Fibroblast of the aortic adventitia (primary cell): ENCODE data around the gene KCNH3. TPM values are rescaled to one million over a fixed set of nuclear protein-coding genes. Genes with fewer than 3 reads are reported as not detected.

Experiments
- DNase-seq: peaks from one replicate; pipeline ENCODE4 v3.0.0-alpha.2; 2010; ENCODE audit warnings: low read depth
- H3K4me3 ChIP-seq: 2 replicates; pipeline ENCODE4 v1.5.1; 2011; ENCODE audit warnings: low read depth, mild to moderate bottlenecking, control low read depth, low read length, moderate library complexity
- total RNA-seq: library from RNA; depleted of rRNA; stranded (reverse); fragments of >200 nt; gene quantifications from 2 replicates; pipeline ENCODE4 v1.2.3, GENCODE V29; 2012; ENCODE audit warnings: low replicate concordance
- TF ChIP-seq, protein P1 (sequence below): IDR thresholded peaks from 2 replicates; pipeline ENCODE4 v1.5.1; 2011; ENCODE audit warnings: mild to moderate bottlenecking, low read length, control low read depth, inconsistent platforms; ENCODE audit not compliant: insufficient read depth

KCNH3 gene
- total RNA-seq, 1 donor = 0.18 TPM

DNA sequence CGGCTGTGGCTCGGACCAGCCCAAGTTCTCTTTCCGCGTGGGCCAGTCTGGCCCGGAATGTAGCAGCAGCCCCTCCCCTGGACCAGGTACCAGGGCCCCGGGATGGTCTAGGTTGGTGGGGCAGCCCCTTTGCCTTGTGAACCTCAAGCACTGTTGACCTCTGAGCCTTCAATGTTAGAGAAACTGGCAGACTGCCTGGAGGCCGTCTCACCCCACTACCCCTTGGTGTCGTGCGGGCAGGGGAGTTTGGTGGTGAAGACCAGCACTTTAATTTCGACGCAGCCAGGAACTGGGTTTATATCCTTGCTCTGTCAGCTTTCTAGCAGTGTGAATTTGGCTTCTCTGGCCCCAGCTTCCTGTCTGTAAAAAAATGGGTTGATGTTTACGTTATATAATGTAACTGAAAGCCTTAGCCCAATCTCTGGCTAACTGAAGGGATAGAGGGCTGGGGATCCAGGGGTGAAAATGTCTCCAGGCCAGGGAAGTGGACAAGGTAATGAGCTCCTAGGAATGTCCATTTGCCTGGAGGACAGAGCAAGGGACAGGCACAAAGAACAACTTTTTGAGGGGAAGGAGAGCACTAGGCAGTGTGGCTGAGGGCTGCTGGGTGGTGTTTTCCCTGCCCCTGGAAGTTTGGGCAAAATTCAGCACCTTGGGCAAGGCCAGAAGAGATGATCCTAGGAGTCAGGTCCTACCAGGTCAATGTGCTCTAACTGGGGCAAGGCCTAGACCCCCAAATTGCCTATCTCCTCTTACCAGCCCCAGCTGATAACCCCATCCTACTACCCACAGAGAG lies 17.8 kb downstream of the KCNH3 start:
- no peak for DNase-seq
- TF ChIP-seq, protein P1, sequence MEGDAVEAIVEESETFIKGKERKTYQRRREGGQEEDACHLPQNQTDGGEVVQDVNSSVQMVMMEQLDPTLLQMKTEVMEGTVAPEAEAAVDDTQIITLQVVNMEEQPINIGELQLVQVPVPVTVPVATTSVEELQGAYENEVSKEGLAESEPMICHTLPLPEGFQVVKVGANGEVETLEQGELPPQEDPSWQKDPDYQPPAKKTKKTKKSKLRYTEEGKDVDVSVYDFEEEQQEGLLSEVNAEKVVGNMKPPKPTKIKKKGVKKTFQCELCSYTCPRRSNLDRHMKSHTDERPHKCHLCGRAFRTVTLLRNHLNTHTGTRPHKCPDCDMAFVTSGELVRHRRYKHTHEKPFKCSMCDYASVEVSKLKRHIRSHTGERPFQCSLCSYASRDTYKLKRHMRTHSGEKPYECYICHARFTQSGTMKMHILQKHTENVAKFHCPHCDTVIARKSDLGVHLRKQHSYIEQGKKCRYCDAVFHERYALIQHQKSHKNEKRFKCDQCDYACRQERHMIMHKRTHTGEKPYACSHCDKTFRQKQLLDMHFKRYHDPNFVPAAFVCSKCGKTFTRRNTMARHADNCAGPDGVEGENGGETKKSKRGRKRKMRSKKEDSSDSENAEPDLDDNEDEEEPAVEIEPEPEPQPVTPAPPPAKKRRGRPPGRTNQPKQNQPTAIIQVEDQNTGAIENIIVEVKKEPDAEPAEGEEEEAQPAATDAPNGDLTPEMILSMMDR = no peak
- no peak overlapping the region for H3K4me3 ChIP-seq

DNA sequence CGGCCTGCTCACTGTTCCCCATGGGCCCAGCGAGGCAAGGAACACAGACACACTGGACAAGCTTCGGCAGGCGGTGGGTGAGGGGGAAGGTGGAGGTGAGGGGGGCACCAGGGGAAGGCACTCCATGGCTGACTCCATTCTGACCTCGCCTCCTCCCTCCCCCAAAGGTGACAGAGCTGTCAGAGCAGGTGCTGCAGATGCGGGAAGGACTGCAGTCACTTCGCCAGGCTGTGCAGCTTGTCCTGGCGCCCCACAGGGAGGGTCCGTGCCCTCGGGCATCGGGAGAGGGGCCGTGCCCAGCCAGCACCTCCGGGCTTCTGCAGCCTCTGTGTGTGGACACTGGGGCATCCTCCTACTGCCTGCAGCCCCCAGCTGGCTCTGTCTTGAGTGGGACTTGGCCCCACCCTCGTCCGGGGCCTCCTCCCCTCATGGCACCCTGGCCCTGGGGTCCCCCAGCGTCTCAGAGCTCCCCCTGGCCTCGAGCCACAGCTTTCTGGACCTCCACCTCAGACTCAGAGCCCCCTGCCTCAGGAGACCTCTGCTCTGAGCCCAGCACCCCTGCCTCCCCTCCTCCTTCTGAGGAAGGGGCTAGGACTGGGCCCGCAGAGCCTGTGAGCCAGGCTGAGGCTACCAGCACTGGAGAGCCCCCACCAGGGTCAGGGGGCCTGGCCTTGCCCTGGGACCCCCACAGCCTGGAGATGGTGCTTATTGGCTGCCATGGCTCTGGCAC lies 18.5 kb downstream of the KCNH3 start:
- DNase-seq = no peak
- H3K4me3 ChIP-seq = no peak overlapping the region
- TF ChIP-seq, protein P1 = no peak

DNA sequence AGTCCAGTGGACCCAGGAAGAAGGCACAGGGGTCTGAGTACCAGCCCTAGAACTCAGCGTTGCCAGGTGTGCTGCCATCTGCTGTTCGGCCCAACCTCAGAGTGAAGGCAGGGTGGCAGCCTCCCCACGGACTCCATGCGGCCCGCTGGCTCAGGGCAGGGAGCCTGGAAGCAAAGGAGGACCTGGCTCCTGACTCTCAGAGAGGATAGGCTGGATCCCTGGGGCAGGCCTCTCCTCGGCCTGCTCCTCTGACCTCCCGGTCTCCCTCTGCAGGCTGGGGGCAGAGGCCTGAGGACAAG lies 19.0 kb downstream of the KCNH3 start:
- TF ChIP-seq, protein P1 = no peak
- H3K4me3 ChIP-seq = no peak overlapping the region
- DNase-seq = no peak

DNA sequence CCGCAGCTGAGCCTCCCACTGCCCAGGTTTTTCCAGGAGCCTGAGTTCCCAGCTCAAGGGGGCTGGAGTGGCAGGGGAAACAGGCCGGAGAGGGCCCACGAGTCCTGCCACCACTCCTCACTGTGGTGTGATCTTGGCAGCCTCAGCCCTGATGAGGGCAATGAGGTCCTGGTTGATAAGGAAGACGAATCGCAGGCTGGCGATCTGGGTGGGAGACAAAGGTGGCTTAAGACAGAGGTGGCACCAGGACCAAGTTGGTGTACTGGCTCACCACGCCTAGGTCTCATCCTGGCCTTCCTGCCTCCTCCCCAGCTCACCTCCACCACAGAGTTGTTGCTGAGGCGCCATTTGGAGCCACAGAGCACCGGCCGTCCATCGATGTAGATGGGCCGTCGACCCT lies 19.7 kb downstream of the KCNH3 start:
- H3K4me3 ChIP-seq = no peak overlapping the region
- no peak for DNase-seq
- TF ChIP-seq, protein P1 = no peak

DNA sequence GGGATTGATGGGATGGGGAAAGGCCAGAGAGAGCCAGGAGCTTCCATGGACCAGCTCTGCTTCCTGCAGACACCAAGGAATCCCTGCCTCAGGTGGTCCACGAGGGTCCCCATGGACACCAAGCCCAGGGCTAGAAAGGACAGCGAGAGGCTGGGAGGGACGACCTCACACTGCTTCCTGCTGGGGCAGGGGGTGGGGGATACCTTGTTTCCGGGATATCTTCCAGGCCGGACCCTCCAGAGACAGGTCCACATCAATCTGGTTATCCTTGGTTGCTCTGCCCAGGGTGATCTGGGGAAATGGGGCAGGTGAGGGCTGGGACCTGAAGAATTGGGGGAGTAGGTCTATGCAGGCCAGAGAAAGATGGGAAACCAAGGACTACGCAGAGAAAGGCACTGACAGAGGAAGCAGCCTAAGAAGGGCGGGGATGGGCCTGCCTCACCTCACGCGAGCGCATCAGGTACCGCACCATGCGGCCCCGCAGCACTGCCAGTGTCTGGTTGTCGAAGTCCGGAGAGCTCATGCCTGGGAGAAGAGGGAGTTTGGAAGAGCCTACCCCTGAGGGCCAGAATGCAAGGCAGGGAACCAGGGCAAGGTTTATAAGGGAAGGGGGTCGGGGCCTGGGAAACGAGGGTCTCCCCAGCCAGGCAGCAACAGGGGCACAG lies 20.3 kb downstream of the KCNH3 start:
- TF ChIP-seq, protein P1 = no peak
- H3K4me3 ChIP-seq = no peak overlapping the region
- DNase-seq = no peak

DNA sequence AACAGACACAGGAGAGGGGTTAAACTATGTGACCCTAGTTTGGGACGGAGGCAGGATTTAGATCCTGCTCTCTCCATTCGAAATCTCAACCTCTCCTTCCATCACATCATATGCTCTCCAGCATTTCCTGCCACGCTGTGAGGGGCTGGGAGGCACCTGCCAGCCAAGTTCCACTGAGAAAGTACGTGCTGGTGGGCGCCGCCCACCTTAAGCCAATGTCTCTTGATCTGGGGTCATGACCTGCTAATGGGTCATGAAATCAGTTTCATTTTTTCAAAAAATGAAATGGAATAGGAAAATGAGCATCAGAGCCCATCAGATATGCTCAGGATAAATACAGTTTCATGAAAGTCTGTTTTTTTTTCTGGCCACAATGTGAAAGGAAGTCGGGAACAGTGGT lies 21.9 kb downstream of the KCNH3 start:
- no peak for DNase-seq
- H3K4me3 ChIP-seq = no peak overlapping the region
- TF ChIP-seq, protein P1 = no peak
